ENCODE data around the gene CABLES2.

- TF ChIP-seq CTCF (IDR thresholded peaks at IDR 0.05) (no peak), POLR2A (IDR thresholded peaks at IDR 0.05) (no peak)
Observed at GRCh38 chr20:62419759-62420158, 12.7 kb upstream of the CABLES2 start.
